H1 (cell line): ENCODE measurements around the gene PODN. TPM values are rescaled to one million over a fixed set of nuclear protein-coding genes. Genes with fewer than 3 reads are reported as not detected.

Experiments used
- ATF2 ChIP-seq: IDR thresholded peaks from 2 replicates; pipeline ENCODE4 v1.6.1; 2012; ENCODE audit warnings: low read length, inconsistent platforms
- POLR2A ChIP-seq, 2 experiments: IDR thresholded peaks; 1 replicate in 1 of 2; 2 replicates in 1 of 2; pipeline ENCODE4 v1.6.1; 2011; ENCODE audit warnings: low read depth in 2 of 2, low read length in 2 of 2, mild to moderate bottlenecking in 2 of 2; ENCODE audit errors: control extremely low read depth in 1 of 2
- polyA plus RNA-seq, 7 experiments: library from polyadenylated mRNA; depleted of rRNA in 3 of 7; stranded (reverse) in 5 of 7; unstranded in 2 of 7; fragments of >200 nt in 5 of 7; fragments of 200-250 nt in 2 of 7; gene quantifications; 1 replicate in 5 of 7; 2 replicates in 1 of 7; 4 replicates in 1 of 7; pipeline versions ENCODE4 v1.2.1 to v1.2.3, GENCODE V29; 2011 to 2013; ENCODE audit warnings: missing spikeins in 2 of 7, mixed read lengths in 2 of 7
- total RNA-seq: library from RNA; stranded (reverse); fragmentation: NEBNext Ultra II Directional; extraction: Animal tissue kit (Norgen Biotek cat#: 25700); gene quantifications from 2 replicates; pipeline ENCODE4 v1.2.1, GENCODE V29; 2021

PODN gene
- total and polyA plus RNA-seq, 2 of the 8 experiments (the other 6 are each of a cell fraction or from before 2014, with no cell fraction given), result 0.11 to 0.17 TPM

GRCh38 chr1:53047737-53048736 lies 14.0 kb upstream of the PODN start (continued):
- TF ChIP-seq ATF2, result no peak
- TF ChIP-seq POLR2A (IDR thresholded peaks at IDR 0.05; ENCODE audit: control extremely low read depth in 1 of 2, low read depth in 2 of 2, low read length in 2 of 2), result no peak
